Stomach (tissue), 9 donors: ENCODE data around the gene TRIM59. TPM values are rescaled to one million over a fixed set of nuclear protein-coding genes. Genes with fewer than 3 reads are reported as not detected.

Experiments
- DNase-seq, 2 donors: peaks; one replicate each; pipeline versions ENCODE4 v3.0.0 to v3.0.0-alpha.2; 2013 to 2019
- H3K27ac ChIP-seq, 5 donors: fragments of 200-600 bp in 4 of 5; sonication (generic) in 4 of 5; one replicate each; pipeline ENCODE4 v1.5.1; 2013 to 2019; ENCODE audit warnings: mild to moderate bottlenecking in 1 of 5, moderate library complexity in 1 of 5
- H3K27me3 ChIP-seq, 3 donors: fragments of 200-600 bp; sonication (generic); one replicate each; pipeline ENCODE4 v1.5.1; 2017 to 2019; ENCODE audit warnings: mixed run types in 1 of 3
- H3K36me3 ChIP-seq, 4 donors: fragments of 200-600 bp; sonication (generic); 1 replicate in 3 of 4; 2 replicates in 1 of 4; pipeline ENCODE4 v1.5.1; 2016 to 2019
- H3K4me1 ChIP-seq, 4 donors: fragments of 200-600 bp; sonication (generic); one replicate each; pipeline ENCODE4 v1.5.1; 2016 to 2019
- H3K4me3 ChIP-seq, 4 donors: fragments of 200-600 bp; sonication (generic) in 3 of 4; one replicate each; pipeline ENCODE4 v1.5.1; 2016 to 2019; ENCODE audit warnings: mild to moderate bottlenecking in 1 of 4
- H3K9me3 ChIP-seq, 4 donors: fragments of 200-600 bp; sonication (generic); one replicate each; pipeline ENCODE4 v1.5.1; 2016 to 2019
- CTCF ChIP-seq, 7 experiments: fragments of 450-650 bp in 4 of 7; fragments of 200-600 bp in 3 of 7; sonication (generic) in 3 of 7; IDR thresholded peaks; one replicate each; pipeline ENCODE4 v1.5.1; 2016 to 2019; ENCODE audit warnings: antibody characterized with exemption in 7 of 7, control low read depth in 2 of 7, mild to moderate bottlenecking in 1 of 7
- EP300 ChIP-seq: sonication (generic); formaldehyde crosslinking; IDR thresholded peaks from one replicate; pipeline ENCODE4 v1.6.1; 2017; ENCODE audit warnings: antibody characterized with exemption
- POLR2A ChIP-seq, 4 donors: fragments of 450-650 bp; IDR thresholded peaks; one replicate each; pipeline ENCODE4 v1.6.1; 2016; ENCODE audit warnings: antibody characterized with exemption in 4 of 4, control low read depth in 2 of 4, mild to moderate bottlenecking in 1 of 4, moderate library complexity in 1 of 4
- POLR2AphosphoS5 ChIP-seq, 3 donors: sonication (generic); formaldehyde crosslinking; IDR thresholded peaks; one replicate each; pipeline ENCODE4 v1.6.1; 2016; ENCODE audit warnings: antibody characterized with exemption in 3 of 3
- WGBS, 5 donors: extraction: QIAGEN DNeasy Blood & Tissue Kit in 3 of 5; methylation state at CpG; one replicate each; pipeline versions ENCODE4 v1.1.5 to v1.1.7; 2013 to 2018; 5-methylcytosine and 5-hydroxymethylcytosine counted together
- intact Hi-C: fragments of 100-400 bp; cut with DNase I; formaldehyde crosslinking; loops from one replicate; pipeline ENCODE4 v1.15.1; 2023; ENCODE audit warnings: low total_unique reads
- polyA plus RNA-seq, 3 donors: library from polyadenylated mRNA; stranded (reverse); fragments of 200-250 nt; gene quantifications; one replicate each; pipeline ENCODE4 v1.2.3, GENCODE V29; 2013
- total RNA-seq, 5 donors: library from RNA; depleted of rRNA; stranded (reverse); fragments of >200 nt; gene quantifications; one replicate each; pipeline versions ENCODE4 v1.1.0 to v1.2.3, GENCODE V29; 2014 to 2016
- donor health status: healthy with polysubstance abuse.
- donor health status: Bipolar disorder and iron deficiency.
- donor health status: healthy.

The TRIM59 gene
- total and polyA plus RNA-seq, 8 donors = 0.29 to 8.6 (median 1.3) TPM; not detected in 1

GRCh38 chr3:160479376-160479775 is 29.8 kb upstream of the TRIM59 start:
- Histone ChIP-seq H3K9me3 (no peaks in the 10 kb centered on the region), H3K36me3 (no peaks in the 10 kb centered on the region), H3K27me3 (peaks cover 0 to 6% (median 0%) of the 10 kb centered on the region in 3 donors), H3K27ac (no peak overlapping the region), H3K4me1 (no peaks in the 10 kb centered on the region), H3K4me3 (no peak overlapping the region)
- 88 to 93% (median 90%) methylated on average over 10 of the region's 10 CpGs for WGBS, 5 donors
- intact Hi-C loops = no loop called here
- DNase-seq = no peak
- no peak for TF ChIP-seq CTCF (IDR thresholded peaks at IDR 0.05)
- TF ChIP-seq POLR2A (IDR thresholded peaks at IDR 0.05) = no peak
- TF ChIP-seq EP300 = no peak
- TF ChIP-seq POLR2AphosphoS5 (IDR thresholded peaks at IDR 0.05) = no peak

- Histone ChIP-seq H3K9me3 (no peaks in the 10 kb centered on the region), H3K27me3 (peaks cover 0 to 6% (median 0%) of the 10 kb centered on the region in 3 donors), H3K4me1 (no peaks in the 10 kb centered on the region), H3K36me3 (no peaks in the 10 kb centered on the region), H3K4me3 (no peak overlapping the region), H3K27ac (no peak overlapping the region)
- DNase-seq = no peak
- WGBS, 5 donors = 76 to 84% (median 81%) methylated on average over 5 of the region's 5 CpGs
- intact Hi-C loops = no loop called here
- TF ChIP-seq POLR2AphosphoS5 (IDR thresholded peaks at IDR 0.05) = no peak
- no peak for TF ChIP-seq POLR2A (IDR thresholded peaks at IDR 0.05)
These were observed 28.8 kb upstream of the TRIM59 start for GRCh38 chr3:160478338-160478737.

GRCh38 chr3:160477750-160478149 is 28.2 kb upstream of the TRIM59 start:
- Histone ChIP-seq H3K27me3 (peaks cover 0 to 6% (median 0%) of the 10 kb centered on the region in 3 donors), H3K4me3 (no peak overlapping the region), H3K36me3 (no peaks in the 10 kb centered on the region), H3K9me3 (no peaks in the 10 kb centered on the region), H3K4me1 (no peaks in the 10 kb centered on the region), H3K27ac (no peak overlapping the region)
- intact Hi-C loops = no loop called here
- WGBS, 5 donors = 63 to 71% (median 66%) methylated on average over 5 of the region's 5 CpGs
- DNase-seq = no peak
- TF ChIP-seq CTCF (IDR thresholded peaks at IDR 0.05) (no peak), POLR2AphosphoS5 (IDR thresholded peaks at IDR 0.05) (no peak), EP300 (no peak), POLR2A (IDR thresholded peaks at IDR 0.05) (no peak)

- 98 to 100% (median 98%) methylated on average over 2 of the region's 2 CpGs for WGBS, 5 donors
- Histone ChIP-seq H3K36me3 (no peaks in the 10 kb centered on the region), H3K27me3 (peaks cover 0 to 6% (median 0%) of the 10 kb centered on the region in 3 donors), H3K27ac (no peak overlapping the region), H3K4me1 (no peaks in the 10 kb centered on the region), H3K4me3 (no peak overlapping the region), H3K9me3 (peaks cover 0 to 10% (median 7%) of the 10 kb centered on the region in 4 donors)
- intact Hi-C loops = no loop called here
- TF ChIP-seq EP300 = no peak
- TF ChIP-seq POLR2A (IDR thresholded peaks at IDR 0.05) = no peak
- no peak for TF ChIP-seq CTCF (IDR thresholded peaks at IDR 0.05)
- TF ChIP-seq POLR2AphosphoS5 (IDR thresholded peaks at IDR 0.05) = no peak
- DNase-seq = no peak
These were observed 26.3 kb upstream of the TRIM59 start for GRCh38 chr3:160475884-160476283.

- no peak overlapping the region for H3K27ac ChIP-seq
- no peak for TF ChIP-seq EP300
- TF ChIP-seq CTCF (IDR thresholded peaks at IDR 0.05) = no peak
- TF ChIP-seq POLR2A (IDR thresholded peaks at IDR 0.05) = no peak
- no peak for TF ChIP-seq POLR2AphosphoS5 (IDR thresholded peaks at IDR 0.05)
These were observed 25.6 kb upstream of the TRIM59 start for GRCh38 chr3:160475153-160475552.

More at GRCh38 chr3:160475153-160475552, 25.6 kb upstream of the TRIM59 start:
- no peaks in the 10 kb centered on the region for H3K36me3 ChIP-seq
- H3K4me1 ChIP-seq = no peaks in the 10 kb centered on the region
- no peak for DNase-seq
- peaks cover 0 to 6% (median 0%) of the 10 kb centered on the region in 3 donors for H3K27me3 ChIP-seq
- intact Hi-C loops = no loop called here
- H3K9me3 ChIP-seq = peaks cover 0 to 17% (median 14%) of the 10 kb centered on the region in 4 donors
- H3K4me3 ChIP-seq = no peak overlapping the region
- 79 to 93% (median 82%) methylated on average over 2 of the region's 2 CpGs for WGBS, 5 donors
